SJSA1 (cell line): Measurements from ENCODE around the gene KANSL1. TPM values are rescaled to one million over a fixed set of nuclear protein-coding genes. Genes with fewer than 3 reads are reported as not detected.

Experiments used
- DNase-seq, 2 experiments: peaks; one replicate each; pipeline ENCODE4 v3.0.0-alpha.2; 2015 to 2020; ENCODE audit warnings: low spot score in 2 of 2, low read depth in 1 of 2
- H3K27ac ChIP-seq: fragments of 250-450 bp; sonication (Bioruptor Pico); 2 replicates; pipeline ENCODE4 v1.5.1; 2020; ENCODE audit warnings: mild to moderate bottlenecking, moderate library complexity
- H3K27me3 ChIP-seq: fragments of 250-450 bp; sonication (Bioruptor Pico); replicated peaks from 2 replicates; pipeline ENCODE4 v1.5.1; 2020; ENCODE audit warnings: mild to moderate bottlenecking, moderate library complexity
- H3K36me3 ChIP-seq: fragments of 250-450 bp; sonication (Bioruptor Pico); 2 replicates; pipeline ENCODE4 v1.5.1; 2020; ENCODE audit warnings: mild to moderate bottlenecking
- H3K4me1 ChIP-seq: fragments of 250-450 bp; sonication (Bioruptor Pico); replicated peaks from 2 replicates; pipeline ENCODE4 v1.6.1; 2021; ENCODE audit warnings: mild to moderate bottlenecking
- H3K4me3 ChIP-seq: fragments of 250-450 bp; sonication (Bioruptor Pico); 2 replicates; pipeline ENCODE4 v1.5.1; 2020; ENCODE audit warnings: mild to moderate bottlenecking
- H3K9me3 ChIP-seq: fragments of 250-450 bp; sonication (Bioruptor Pico); replicated peaks from 2 replicates; pipeline ENCODE4 v1.5.1; 2020; ENCODE audit warnings: mild to moderate bottlenecking
- total RNA-seq: library from RNA; depleted of rRNA; stranded (reverse); fragments of >200 nt; shearing (Covaris generic); gene quantifications from 2 replicates; pipeline ENCODE4 v1.2.3, GENCODE V29; 2014

KANSL1 gene
- total RNA-seq, 1 experiment from 2014 or later, result 37.9 TPM

GRCh38 chr17:46031920-46032319, 161.3 kb downstream of the KANSL1 start:
- Histone ChIP-seq H3K27me3 (no peaks in the 10 kb centered on the region), H3K9me3 (no peaks in the 10 kb centered on the region), H3K4me3 (no peak overlapping the region), H3K36me3 (peaks cover 98% of the 10 kb centered on the region), H3K4me1 (no peaks in the 10 kb centered on the region), H3K27ac (no peak overlapping the region)
- DNase-seq, result no peak

GRCh38 chr17:46031440-46031839, 161.8 kb downstream of the KANSL1 start:
- no peak overlapping the region for H3K4me3 ChIP-seq
- no peaks in the 10 kb centered on the region for H3K27me3 ChIP-seq
- H3K9me3 ChIP-seq, result no peaks in the 10 kb centered on the region
- DNase-seq, result no peak
- H3K36me3 ChIP-seq, result peaks cover 98% of the 10 kb centered on the region
- no peak overlapping the region for H3K27ac ChIP-seq
- H3K4me1 ChIP-seq, result no peaks in the 10 kb centered on the region

- peaks cover 96% of the 10 kb centered on the region for H3K36me3 ChIP-seq
- no peaks in the 10 kb centered on the region for H3K4me1 ChIP-seq
- H3K9me3 ChIP-seq, result no peaks in the 10 kb centered on the region
- H3K27ac ChIP-seq, result no peak overlapping the region
- H3K4me3 ChIP-seq, result no peak overlapping the region
- no peaks in the 10 kb centered on the region for H3K27me3 ChIP-seq
- DNase-seq, result no peak
Measured at GRCh38 chr17:46030752-46031151, 162.5 kb downstream of the KANSL1 start.

- H3K9me3 ChIP-seq, result no peaks in the 10 kb centered on the region
- H3K36me3 ChIP-seq, result peaks cover 96% of the 10 kb centered on the region
- H3K27me3 ChIP-seq, result no peaks in the 10 kb centered on the region
- H3K4me1 ChIP-seq, result no peaks in the 10 kb centered on the region
- H3K4me3 ChIP-seq, result no peak overlapping the region
- H3K27ac ChIP-seq, result no peak overlapping the region
- no peak for DNase-seq
Measured at GRCh38 chr17:46029627-46030026, 163.6 kb downstream of the KANSL1 start.

GRCh38 chr17:46028981-46029565, 164.2 kb downstream of the KANSL1 start:
- no peaks in the 10 kb centered on the region for H3K4me1 ChIP-seq
- no peak overlapping the region for H3K27ac ChIP-seq
- no peaks in the 10 kb centered on the region for H3K27me3 ChIP-seq
- H3K4me3 ChIP-seq, result no peak overlapping the region
- peaks cover 91% of the 10 kb centered on the region for H3K36me3 ChIP-seq
- H3K9me3 ChIP-seq, result no peaks in the 10 kb centered on the region
- DNase-seq, result no peak

- H3K4me1 ChIP-seq, result no peaks in the 10 kb centered on the region
- H3K27ac ChIP-seq, result no peak overlapping the region
- no peaks in the 10 kb centered on the region for H3K27me3 ChIP-seq
- H3K36me3 ChIP-seq, result peaks cover 84% of the 10 kb centered on the region
- no peak for DNase-seq
- H3K9me3 ChIP-seq, result no peaks in the 10 kb centered on the region
- no peak overlapping the region for H3K4me3 ChIP-seq
Measured at GRCh38 chr17:46028374-46028773, 164.9 kb downstream of the KANSL1 start.

GRCh38 chr17:46027976-46028325, 165.3 kb downstream of the KANSL1 start:
- H3K27ac ChIP-seq, result no peak overlapping the region
- H3K36me3 ChIP-seq, result peaks cover 80% of the 10 kb centered on the region
- H3K4me1 ChIP-seq, result no peaks in the 10 kb centered on the region
- H3K4me3 ChIP-seq, result no peak overlapping the region
- no peaks in the 10 kb centered on the region for H3K27me3 ChIP-seq
- no peaks in the 10 kb centered on the region for H3K9me3 ChIP-seq
- no peak for DNase-seq

GRCh38 chr17:46027048-46027975, 165.9 kb downstream of the KANSL1 start:
- no peak overlapping the region for H3K27ac ChIP-seq
- no peak overlapping the region for H3K4me3 ChIP-seq
- peaks cover 73% of the 10 kb centered on the region for H3K36me3 ChIP-seq
- H3K4me1 ChIP-seq, result no peaks in the 10 kb centered on the region
- DNase-seq, result no peak
- no peaks in the 10 kb centered on the region for H3K27me3 ChIP-seq
- no peaks in the 10 kb centered on the region for H3K9me3 ChIP-seq

- no peaks in the 10 kb centered on the region for H3K9me3 ChIP-seq
- H3K36me3 ChIP-seq, result peaks cover 64% of the 10 kb centered on the region
- no peak overlapping the region for H3K4me3 ChIP-seq
- H3K27me3 ChIP-seq, result no peaks in the 10 kb centered on the region
- no peak for DNase-seq
- no peaks in the 10 kb centered on the region for H3K4me1 ChIP-seq
- H3K27ac ChIP-seq, result no peak overlapping the region
Measured at GRCh38 chr17:46026166-46027047, 166.8 kb downstream of the KANSL1 start.

GRCh38 chr17:46025510-46026165, 167.6 kb downstream of the KANSL1 start:
- DNase-seq, result no peak
- H3K36me3 ChIP-seq, result peaks cover 56% of the 10 kb centered on the region
- H3K4me3 ChIP-seq, result no peak overlapping the region
- H3K27ac ChIP-seq, result no peak overlapping the region
- H3K27me3 ChIP-seq, result no peaks in the 10 kb centered on the region
- H3K4me1 ChIP-seq, result no peaks in the 10 kb centered on the region
- no peaks in the 10 kb centered on the region for H3K9me3 ChIP-seq

GRCh38 chr17:46025060-46025459, 168.2 kb downstream of the KANSL1 start:
- no peaks in the 10 kb centered on the region for H3K9me3 ChIP-seq
- peaks cover 51% of the 10 kb centered on the region for H3K36me3 ChIP-seq
- H3K27me3 ChIP-seq, result no peaks in the 10 kb centered on the region
- no peaks in the 10 kb centered on the region for H3K4me1 ChIP-seq
- H3K27ac ChIP-seq, result no peak overlapping the region
- H3K4me3 ChIP-seq, result no peak overlapping the region
- no peak for DNase-seq

- DNase-seq, result no peak
- no peak overlapping the region for H3K27ac ChIP-seq
- peaks cover 47% of the 10 kb centered on the region for H3K36me3 ChIP-seq
- H3K4me3 ChIP-seq, result no peak overlapping the region
- H3K9me3 ChIP-seq, result no peaks in the 10 kb centered on the region
- no peaks in the 10 kb centered on the region for H3K27me3 ChIP-seq
- no peaks in the 10 kb centered on the region for H3K4me1 ChIP-seq
Measured at GRCh38 chr17:46024590-46024989, 168.6 kb downstream of the KANSL1 start.

GRCh38 chr17:46023783-46024388, 169.3 kb downstream of the KANSL1 start:
- Histone ChIP-seq H3K4me1 (no peaks in the 10 kb centered on the region), H3K9me3 (no peaks in the 10 kb centered on the region), H3K36me3 (peaks cover 40% of the 10 kb centered on the region), H3K4me3 (no peak overlapping the region), H3K27ac (no peak overlapping the region), H3K27me3 (no peaks in the 10 kb centered on the region)
- no peak for DNase-seq
